Measurements from ENCODE around the gene BAG3.

DNA sequence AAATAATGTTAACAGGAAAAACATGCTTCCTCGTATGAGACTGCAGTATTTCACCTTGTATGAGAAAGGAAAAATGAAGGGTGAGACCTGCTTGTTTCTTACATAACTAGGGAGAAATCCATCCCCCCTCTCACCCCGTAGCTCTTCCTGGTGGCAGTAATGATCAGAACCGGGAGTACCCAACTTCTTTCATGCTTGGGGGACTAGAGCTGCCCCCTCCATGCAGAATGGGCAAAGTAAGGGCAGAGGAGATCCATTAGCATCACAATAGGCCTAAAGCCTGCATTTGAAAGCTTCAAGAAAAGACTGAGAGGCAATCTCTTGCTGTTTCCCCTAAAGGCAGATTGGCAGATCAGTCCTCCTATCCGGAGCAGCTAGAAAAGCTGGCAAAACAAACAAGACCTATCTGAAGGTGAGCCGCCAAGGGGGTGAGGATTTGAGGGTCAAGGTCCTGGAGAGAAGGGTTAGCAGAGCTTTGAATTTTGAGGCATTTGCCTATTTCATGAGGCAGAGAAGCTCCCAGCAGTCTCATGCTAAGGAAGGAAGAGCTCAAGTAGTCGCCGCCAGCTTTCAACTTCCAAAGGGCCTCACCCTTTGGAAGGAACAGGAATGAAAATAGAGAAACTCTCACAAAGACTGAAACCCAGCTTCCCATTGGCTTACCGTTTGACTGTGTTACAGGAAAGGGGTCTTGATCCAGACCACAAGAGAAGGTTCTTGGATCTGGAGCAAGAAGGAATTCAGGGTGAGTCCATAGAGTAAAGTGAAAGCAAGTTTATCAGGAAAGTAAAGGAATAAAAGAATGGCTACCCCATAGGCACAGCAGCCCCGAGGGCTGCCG is 36.2 kb downstream of the BAG3 start:
- TF ChIP-seq, protein P1, sequence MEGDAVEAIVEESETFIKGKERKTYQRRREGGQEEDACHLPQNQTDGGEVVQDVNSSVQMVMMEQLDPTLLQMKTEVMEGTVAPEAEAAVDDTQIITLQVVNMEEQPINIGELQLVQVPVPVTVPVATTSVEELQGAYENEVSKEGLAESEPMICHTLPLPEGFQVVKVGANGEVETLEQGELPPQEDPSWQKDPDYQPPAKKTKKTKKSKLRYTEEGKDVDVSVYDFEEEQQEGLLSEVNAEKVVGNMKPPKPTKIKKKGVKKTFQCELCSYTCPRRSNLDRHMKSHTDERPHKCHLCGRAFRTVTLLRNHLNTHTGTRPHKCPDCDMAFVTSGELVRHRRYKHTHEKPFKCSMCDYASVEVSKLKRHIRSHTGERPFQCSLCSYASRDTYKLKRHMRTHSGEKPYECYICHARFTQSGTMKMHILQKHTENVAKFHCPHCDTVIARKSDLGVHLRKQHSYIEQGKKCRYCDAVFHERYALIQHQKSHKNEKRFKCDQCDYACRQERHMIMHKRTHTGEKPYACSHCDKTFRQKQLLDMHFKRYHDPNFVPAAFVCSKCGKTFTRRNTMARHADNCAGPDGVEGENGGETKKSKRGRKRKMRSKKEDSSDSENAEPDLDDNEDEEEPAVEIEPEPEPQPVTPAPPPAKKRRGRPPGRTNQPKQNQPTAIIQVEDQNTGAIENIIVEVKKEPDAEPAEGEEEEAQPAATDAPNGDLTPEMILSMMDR (IDR thresholded peaks at IDR 0.05): no peak
- no peak for TF ChIP-seq EP300 (IDR thresholded peaks at IDR 0.05)

Measured in tibial nerve (tissue), 4 donors.